HTR-8/SVneo (cell line): ENCODE results near the gene FOXC2.

Source experiments
- DNase-seq: peaks from one replicate; pipeline ENCODE4 v3.0.0; 2011; ENCODE audit warnings: low spot score, mixed read lengths; ENCODE audit not compliant: insufficient read length
- FAIRE-seq: peaks from 2 replicates; lab custom pipeline; 2011; peaks lifted over from hg19 to GRCh38; lab: Jason Lieb, UNC

FOXC2 gene

GRCh38 chr16:86531641-86532525, 34.7 kb upstream of the FOXC2 start:
- FAIRE-seq (no peak), DNase-seq (no peak)

GRCh38 chr16:86532526-86532815, 34.2 kb upstream of the FOXC2 start:
- no peak for DNase-seq
- no peak for FAIRE-seq

GRCh38 chr16:86533076-86533475, 33.6 kb upstream of the FOXC2 start:
- DNase-seq = no peak
- no peak for FAIRE-seq

- DNase-seq = no peak
- peak; percentile 4 for FAIRE-seq
Observed at GRCh38 chr16:86533767-86534351, 32.8 kb upstream of the FOXC2 start.

- no peak for DNase-seq
- FAIRE-seq = no peak
Observed at GRCh38 chr16:86534779-86535615, 31.6 kb upstream of the FOXC2 start.

GRCh38 chr16:86536621-86537020, 30.0 kb upstream of the FOXC2 start:
- no peak for FAIRE-seq
- DNase-seq = no peak

- no peak for FAIRE-seq
- DNase-seq = no peak
Observed at GRCh38 chr16:86537486-86537885, 29.1 kb upstream of the FOXC2 start.

GRCh38 chr16:86538196-86538780, 28.3 kb upstream of the FOXC2 start:
- FAIRE-seq (no peak), DNase-seq (no peak)

- FAIRE-seq (peak; percentile 42), DNase-seq (no peak)
Observed at GRCh38 chr16:86540894-86541293, 25.7 kb upstream of the FOXC2 start.

GRCh38 chr16:86541560-86541959, 25.1 kb upstream of the FOXC2 start:
- FAIRE-seq (peak; percentile 40), DNase-seq (no peak)

GRCh38 chr16:86542756-86543750, 23.6 kb upstream of the FOXC2 start:
- DNase-seq (no peak), FAIRE-seq (no peak)

- DNase-seq (no peak), FAIRE-seq (no peak)
Observed at GRCh38 chr16:86545481-86545880, 21.1 kb upstream of the FOXC2 start.

GRCh38 chr16:86545954-86546637, 20.5 kb upstream of the FOXC2 start:
- DNase-seq (no peak), FAIRE-seq (no peak)

GRCh38 chr16:86546638-86547013, 20.0 kb upstream of the FOXC2 start:
- DNase-seq = no peak
- FAIRE-seq = no peak

GRCh38 chr16:86547286-86547685, 19.3 kb upstream of the FOXC2 start:
- FAIRE-seq (peak; percentile 4), DNase-seq (no peak)

- FAIRE-seq (no peak), DNase-seq (no peak)
Observed at GRCh38 chr16:86549076-86549892, 17.3 kb upstream of the FOXC2 start.

GRCh38 chr16:86549893-86550190, 16.8 kb upstream of the FOXC2 start:
- peak; percentile 42 for FAIRE-seq
- DNase-seq = no peak

- DNase-seq (no peak), FAIRE-seq (no peak)
Observed at GRCh38 chr16:86550281-86550680, 16.3 kb upstream of the FOXC2 start.
